Measurements from ENCODE around the gene SLC22A1. TPM values are rescaled to one million over a fixed set of nuclear protein-coding genes. Genes with fewer than 3 reads are reported as not detected.

Gene SLC22A1
- total RNA-seq, 1 donor from 2014 or later, result 2.2 TPM

DNA sequence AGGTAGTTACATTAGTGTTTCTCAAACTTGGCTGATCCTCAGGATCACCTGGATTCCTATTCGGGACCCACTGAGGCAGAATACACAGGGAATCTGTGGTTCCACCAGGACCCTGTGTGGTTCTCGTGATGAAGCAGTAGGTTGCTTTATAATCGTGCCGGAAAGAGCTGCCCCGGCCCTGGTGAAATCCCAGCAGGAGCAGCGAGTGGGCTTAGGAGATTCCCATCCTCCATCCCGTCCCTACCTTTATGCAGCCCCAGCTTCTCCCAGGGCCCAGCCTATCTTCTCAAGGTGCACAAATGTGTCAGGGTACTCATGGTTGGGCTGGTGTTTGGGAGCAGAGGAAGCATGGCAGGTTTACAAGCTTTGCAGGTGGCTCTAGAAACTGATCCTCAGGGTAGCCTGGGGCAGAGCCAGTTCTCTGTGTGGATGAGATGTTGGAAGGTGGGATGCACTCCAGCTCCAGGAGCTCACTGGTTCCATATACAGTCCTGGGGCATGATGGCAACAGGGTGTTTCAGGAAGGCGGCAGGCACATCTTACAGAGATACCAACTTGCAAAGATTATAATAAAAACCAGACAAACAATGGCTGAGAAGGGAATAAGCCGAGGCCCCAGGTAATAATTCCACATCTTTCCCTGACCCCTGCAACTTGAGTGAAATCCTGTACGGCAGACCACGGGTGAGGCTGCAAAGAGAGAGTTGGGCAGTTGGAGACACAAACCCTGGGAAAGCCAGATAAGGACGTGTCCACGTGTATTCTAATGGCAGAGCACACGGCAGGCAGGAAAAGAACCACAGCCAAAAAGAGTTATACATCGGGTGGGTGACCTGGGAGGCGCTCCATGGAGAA is 5.9 kb downstream of the SLC22A1 start:
- H3K27ac Mint-ChIP-seq (ENCODE audit: unreplicated experiment), result no peak overlapping the region
- peaks cover 13% of the 10 kb centered on the region for H3K27me3 Mint-ChIP-seq (ENCODE audit: unreplicated experiment)
- H3K36me3 Mint-ChIP-seq (ENCODE audit: unreplicated experiment), result peaks cover 22% of the 10 kb centered on the region
- peaks cover 8% of the 10 kb centered on the region for H3K9me3 Mint-ChIP-seq (ENCODE audit: unreplicated experiment)
- TF ChIP-seq, protein P1, sequence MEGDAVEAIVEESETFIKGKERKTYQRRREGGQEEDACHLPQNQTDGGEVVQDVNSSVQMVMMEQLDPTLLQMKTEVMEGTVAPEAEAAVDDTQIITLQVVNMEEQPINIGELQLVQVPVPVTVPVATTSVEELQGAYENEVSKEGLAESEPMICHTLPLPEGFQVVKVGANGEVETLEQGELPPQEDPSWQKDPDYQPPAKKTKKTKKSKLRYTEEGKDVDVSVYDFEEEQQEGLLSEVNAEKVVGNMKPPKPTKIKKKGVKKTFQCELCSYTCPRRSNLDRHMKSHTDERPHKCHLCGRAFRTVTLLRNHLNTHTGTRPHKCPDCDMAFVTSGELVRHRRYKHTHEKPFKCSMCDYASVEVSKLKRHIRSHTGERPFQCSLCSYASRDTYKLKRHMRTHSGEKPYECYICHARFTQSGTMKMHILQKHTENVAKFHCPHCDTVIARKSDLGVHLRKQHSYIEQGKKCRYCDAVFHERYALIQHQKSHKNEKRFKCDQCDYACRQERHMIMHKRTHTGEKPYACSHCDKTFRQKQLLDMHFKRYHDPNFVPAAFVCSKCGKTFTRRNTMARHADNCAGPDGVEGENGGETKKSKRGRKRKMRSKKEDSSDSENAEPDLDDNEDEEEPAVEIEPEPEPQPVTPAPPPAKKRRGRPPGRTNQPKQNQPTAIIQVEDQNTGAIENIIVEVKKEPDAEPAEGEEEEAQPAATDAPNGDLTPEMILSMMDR (IDR thresholded peaks at IDR 0.05; ENCODE audit: partially characterized antibody, unreplicated experiment), result no peak
- no peak overlapping the region for H3K4me3 Mint-ChIP-seq (ENCODE audit: unreplicated experiment)
- DNase-seq, result no peak
- no peaks in the 10 kb centered on the region for H3K4me1 Mint-ChIP-seq (ENCODE audit: low read depth, unreplicated experiment)

DNA sequence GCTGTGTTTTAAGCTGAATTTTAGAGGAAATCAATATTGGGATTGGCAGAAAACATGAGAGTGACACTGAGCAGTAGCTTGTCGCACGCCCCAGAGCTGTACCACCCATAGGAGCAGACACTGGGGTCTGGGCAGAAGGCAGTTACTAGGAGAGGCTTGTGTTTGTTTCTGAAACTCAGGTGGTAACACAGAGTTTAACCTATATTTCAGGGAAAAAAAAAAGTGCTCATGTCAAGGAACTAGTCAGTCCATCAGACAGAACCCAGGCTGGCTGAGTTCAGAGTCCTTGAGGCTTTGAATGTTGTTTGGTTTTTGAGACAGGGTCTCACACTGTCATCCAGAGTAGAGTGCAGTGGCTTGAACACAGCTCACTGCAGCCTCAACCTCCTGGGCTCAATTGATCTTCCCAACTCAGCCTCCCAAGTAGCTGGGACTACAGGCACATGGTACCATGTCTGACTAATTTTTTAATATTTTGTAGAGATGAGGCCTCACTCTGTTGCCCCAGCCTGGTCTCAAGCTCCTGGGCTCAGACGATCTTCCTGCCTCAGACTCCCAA is 6.6 kb downstream of the SLC22A1 start:
- Mint-ChIP-seq H3K4me1 (ENCODE audit: low read depth, unreplicated experiment) (no peaks in the 10 kb centered on the region), H3K36me3 (ENCODE audit: unreplicated experiment) (peaks cover 22% of the 10 kb centered on the region), H3K27ac (ENCODE audit: unreplicated experiment) (no peak overlapping the region), H3K9me3 (ENCODE audit: unreplicated experiment) (peaks cover 9% of the 10 kb centered on the region), H3K4me3 (ENCODE audit: unreplicated experiment) (no peak overlapping the region), H3K27me3 (ENCODE audit: unreplicated experiment) (peaks cover 11% of the 10 kb centered on the region)
- TF ChIP-seq, protein P1 (IDR thresholded peaks at IDR 0.05; ENCODE audit: partially characterized antibody, unreplicated experiment), result no peak
- DNase-seq, result no peak

DNA sequence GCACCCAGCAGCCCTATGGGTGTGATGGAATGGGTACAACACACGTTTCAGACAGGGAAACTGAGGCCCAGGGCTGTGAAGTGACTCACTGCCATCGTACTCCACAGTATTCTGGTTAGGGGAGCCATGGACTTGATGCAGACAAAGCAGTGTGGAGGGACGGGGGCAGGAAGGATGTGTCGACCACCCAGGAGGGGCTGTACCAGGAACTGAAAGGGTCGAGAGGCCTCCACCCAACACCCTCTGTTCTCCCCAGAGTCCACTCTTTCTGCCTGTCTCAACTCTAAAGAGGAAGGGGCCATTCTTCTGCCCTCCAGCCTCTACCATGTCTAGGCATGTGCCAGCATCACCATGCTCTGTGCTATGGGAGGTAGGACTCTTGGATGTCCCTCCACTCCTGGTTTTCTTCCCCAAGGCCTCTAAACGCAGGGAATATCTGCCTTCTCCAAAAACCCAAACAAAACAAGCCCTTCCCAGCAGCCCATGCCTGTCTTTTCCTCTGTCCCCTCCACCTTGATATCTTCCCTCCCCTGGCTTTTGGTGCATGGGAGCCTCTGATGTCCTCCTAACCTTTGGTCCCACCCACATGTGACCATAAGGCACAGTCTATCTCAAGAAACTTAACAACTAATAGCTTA is 7.4 kb downstream of the SLC22A1 start:
- H3K4me3 Mint-ChIP-seq (ENCODE audit: unreplicated experiment), result no peak overlapping the region
- TF ChIP-seq, protein P1 (IDR thresholded peaks at IDR 0.05; ENCODE audit: partially characterized antibody, unreplicated experiment), result no peak
- H3K4me1 Mint-ChIP-seq (ENCODE audit: low read depth, unreplicated experiment), result no peaks in the 10 kb centered on the region
- no peak for DNase-seq
- H3K27ac Mint-ChIP-seq (ENCODE audit: unreplicated experiment), result no peak overlapping the region
- peaks cover 11% of the 10 kb centered on the region for H3K27me3 Mint-ChIP-seq (ENCODE audit: unreplicated experiment)
- H3K36me3 Mint-ChIP-seq (ENCODE audit: unreplicated experiment), result peaks cover 22% of the 10 kb centered on the region
- peaks cover 9% of the 10 kb centered on the region for H3K9me3 Mint-ChIP-seq (ENCODE audit: unreplicated experiment)

DNA sequence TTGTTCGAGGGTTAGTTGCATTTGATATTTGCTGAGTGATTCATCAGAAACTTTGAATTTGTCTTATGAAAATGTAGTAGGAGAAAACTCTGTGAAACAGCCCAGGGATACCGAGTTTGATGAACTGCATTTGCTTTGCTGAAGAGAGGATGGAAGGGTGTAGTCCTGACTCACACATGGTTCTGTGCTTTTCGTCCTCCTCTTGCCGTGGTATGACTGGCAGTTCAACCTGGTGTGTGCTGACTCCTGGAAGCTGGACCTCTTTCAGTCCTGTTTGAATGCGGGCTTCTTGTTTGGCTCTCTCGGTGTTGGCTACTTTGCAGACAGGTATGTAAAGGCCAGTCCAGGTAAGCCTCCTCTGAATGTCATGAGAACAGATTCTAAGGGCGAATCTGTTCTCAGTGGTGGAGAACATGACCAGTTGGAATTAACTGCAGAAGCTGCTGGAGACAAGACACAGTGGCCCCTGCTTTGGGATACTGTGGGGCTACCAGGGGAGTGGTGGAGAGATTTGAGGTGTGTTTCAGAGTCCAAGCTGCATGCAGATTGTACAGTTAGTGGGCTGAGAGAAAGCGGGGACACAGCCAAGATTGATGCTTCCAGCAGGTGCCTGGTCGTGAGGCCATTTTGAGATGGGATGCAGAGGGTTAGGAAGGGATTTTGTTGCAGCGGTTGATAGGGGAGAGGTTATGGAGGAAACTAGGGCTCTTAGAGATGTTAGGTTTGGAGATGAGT is 8.4 kb downstream of the SLC22A1 start:
- no peaks in the 10 kb centered on the region for H3K4me1 Mint-ChIP-seq (ENCODE audit: low read depth, unreplicated experiment)
- peaks cover 6% of the 10 kb centered on the region for H3K27me3 Mint-ChIP-seq (ENCODE audit: unreplicated experiment)
- no peak overlapping the region for H3K4me3 Mint-ChIP-seq (ENCODE audit: unreplicated experiment)
- no peak overlapping the region for H3K27ac Mint-ChIP-seq (ENCODE audit: unreplicated experiment)
- H3K9me3 Mint-ChIP-seq (ENCODE audit: unreplicated experiment), result peaks cover 7% of the 10 kb centered on the region
- DNase-seq, result no peak
- peaks cover 19% of the 10 kb centered on the region for H3K36me3 Mint-ChIP-seq (ENCODE audit: unreplicated experiment)
- TF ChIP-seq, protein P1 (IDR thresholded peaks at IDR 0.05; ENCODE audit: partially characterized antibody, unreplicated experiment), result no peak
